Keratinocyte (primary cell): ENCODE results near the gene CACNA1F. TPM values are rescaled to one million over a fixed set of nuclear protein-coding genes. Genes with fewer than 3 reads are reported as not detected.

Experiments
- DNase-seq: peaks from one replicate; pipeline ENCODE4 v3.0.0-alpha.2; 2011; ENCODE audit warnings: low read depth, missing footprints, low spot score
- FAIRE-seq: peaks from 2 replicates; lab custom pipeline; 2011; peaks lifted over from hg19 to GRCh38; lab: Jason Lieb, UNC
- H2AFZ ChIP-seq: 2 replicates; pipeline ENCODE4 v1.6.0; 2012; ENCODE audit warnings: low read length, control low read depth, inconsistent platforms; ENCODE audit not compliant: control insufficient read depth
- H3K27ac ChIP-seq: 2 replicates; pipeline ENCODE4 v1.5.1; 2011; ENCODE audit warnings: low read length; ENCODE audit not compliant: control insufficient read depth, insufficient read depth
- H3K27me3 ChIP-seq: 3 replicates; pipeline ENCODE4 v1.6.0; 2011; ENCODE audit warnings: low read length; ENCODE audit not compliant: control insufficient read depth, insufficient read depth; ENCODE audit errors: extremely low read depth
- H3K36me3 ChIP-seq, 2 experiments: 2 replicates in 1 of 2; 3 replicates in 1 of 2; pipeline ENCODE4 v1.5.1; 2011; ENCODE audit warnings: low read length in 2 of 2, mild to moderate bottlenecking in 1 of 2; ENCODE audit not compliant: control insufficient read depth in 2 of 2, insufficient read depth in 2 of 2; ENCODE audit errors: extremely low read depth in 1 of 2
- H3K4me1 ChIP-seq: 3 replicates; pipeline ENCODE4 v1.5.1; 2011; ENCODE audit warnings: low read length; ENCODE audit not compliant: control insufficient read depth, insufficient read depth; ENCODE audit errors: extremely low read depth
- H3K4me2 ChIP-seq: 3 replicates; pipeline ENCODE4 v1.6.0; 2011; ENCODE audit warnings: low read depth, low read length; ENCODE audit not compliant: control insufficient read depth, insufficient read depth; ENCODE audit errors: extremely low read depth
- H3K4me3 ChIP-seq, 3 experiments: fragments of 200-600 bp in 1 of 3; sonication (generic) in 1 of 3; 2 replicates in 2 of 3; 3 replicates in 1 of 3; pipeline ENCODE4 v1.5.1; 2011 to 2016; ENCODE audit warnings: low read length in 3 of 3, mild to moderate bottlenecking in 3 of 3, control low read depth in 2 of 3, inconsistent platforms in 1 of 3, low read depth in 1 of 3, mixed read lengths in 1 of 3, mixed run types in 1 of 3, moderate library complexity in 1 of 3; ENCODE audit not compliant: control insufficient read depth in 2 of 3, insufficient read depth in 2 of 3; ENCODE audit errors: extremely low read depth in 1 of 3
- H3K79me2 ChIP-seq: 2 replicates; pipeline ENCODE4 v1.6.0; 2012; ENCODE audit warnings: low read length; ENCODE audit not compliant: control insufficient read depth, insufficient read depth
- H3K9ac ChIP-seq: 3 replicates; pipeline ENCODE4 v1.6.0; 2011; ENCODE audit warnings: low read length; ENCODE audit not compliant: control insufficient read depth, insufficient read depth; ENCODE audit errors: extremely low read depth
- H3K9me1 ChIP-seq: 3 replicates; pipeline ENCODE4 v1.6.0; 2011; ENCODE audit warnings: low read length; ENCODE audit not compliant: control insufficient read depth, insufficient read depth; ENCODE audit errors: extremely low read depth
- H3K9me3 ChIP-seq: 2 replicates; pipeline ENCODE4 v1.5.1; 2012; ENCODE audit warnings: low read depth, low read length; ENCODE audit not compliant: control insufficient read depth
- H4K20me1 ChIP-seq: 3 replicates; pipeline ENCODE4 v1.6.0; 2011; ENCODE audit warnings: low read length; ENCODE audit not compliant: control insufficient read depth, insufficient read depth; ENCODE audit errors: extremely low read depth
- EZH2 ChIP-seq: IDR thresholded peaks from one replicate; pipeline ENCODE4 v1.6.1; 2012; ENCODE audit warnings: inconsistent platforms, mild to moderate bottlenecking, low read length, moderate library complexity
- dilution Hi-C: fragments of 300-500 bp; cut with MboI; formaldehyde crosslinking; loops from one replicate; pipeline ENCODE4 v1.7.0; 2020; ENCODE audit warnings: low sequenced_read_pairs; ENCODE audit not compliant: extremely low pct_ligation_motif_present
- polyA plus RNA-seq, 5 experiments: library from polyadenylated mRNA; depleted of rRNA in 3 of 5; stranded (reverse) in 3 of 5; stranded (forward) in 1 of 5; unstranded in 1 of 5; fragments of >200 nt; gene quantifications; 1 replicate in 1 of 5; 2 replicates in 3 of 5; 3 replicates in 1 of 5; pipeline versions ENCODE4 v1.2.1 to v1.2.3, GENCODE V29; 2011 to 2012; ENCODE audit warnings: missing spikeins in 2 of 5, low read depth in 1 of 5, low replicate concordance in 1 of 5
- TF ChIP-seq, protein P1 (sequence below), 3 experiments: IDR thresholded peaks in 1 of 3; conservative IDR thresholded peaks in 1 of 3; optimal IDR thresholded peaks in 1 of 3; 2 replicates in 2 of 3; 3 replicates in 1 of 3; pipeline versions ENCODE3 to v1.5.1; 2011; ENCODE audit warnings: low read length in 3 of 3, mild to moderate bottlenecking in 3 of 3, moderate library complexity in 2 of 3, control low read depth in 1 of 3, inconsistent platforms in 1 of 3; ENCODE audit not compliant: insufficient read depth in 2 of 3; ENCODE audit errors: extremely low read depth in 1 of 3

The CACNA1F gene
- polyA plus RNA-seq, 1 donor (not counting 4 experiments of a cell fraction or from before 2014, with no cell fraction given): not detected

DNA sequence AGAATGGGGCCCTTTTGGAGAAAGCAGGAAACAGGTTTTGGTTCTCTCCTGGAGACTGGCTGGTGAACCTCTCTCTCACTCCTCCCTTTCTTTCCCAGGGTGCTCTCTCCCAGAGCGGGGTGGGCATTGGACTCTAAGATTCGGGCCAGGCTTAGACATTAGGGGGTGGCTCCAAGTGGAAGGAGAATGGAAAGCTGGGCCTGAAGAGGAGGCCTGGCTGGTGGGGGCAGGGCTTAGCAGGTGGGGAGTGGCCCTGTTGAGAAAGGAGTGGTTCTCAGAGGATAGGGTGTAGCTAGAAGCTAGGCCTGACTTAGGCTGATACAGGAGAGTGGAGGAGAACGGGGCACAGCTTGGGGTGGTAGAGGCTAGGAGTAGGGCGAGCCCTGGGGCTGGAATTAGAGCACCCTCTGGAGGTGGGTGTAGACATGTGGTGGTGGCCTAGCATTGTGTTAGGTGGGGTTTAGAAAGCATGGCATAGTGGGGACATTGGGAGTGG is 55.8 kb downstream of the CACNA1F start:
- Histone ChIP-seq H3K9ac (peak overlapping the region; percentile 37), H3K4me2 (peak overlapping the region; percentile 51), H3K79me2 (peaks cover 15% of the 10 kb centered on the region), H3K27ac (peak overlapping the region; percentile 69), H3K4me3 (peak overlapping the region in 1 of 3 experiments; percentile 19), H2AFZ (no peak overlapping the region), H3K27me3 (no peaks in the 10 kb centered on the region), H3K9me3 (no peaks in the 10 kb centered on the region), H3K36me3 (no peaks in the 10 kb centered on the region), H3K4me1 (peaks cover 36% of the 10 kb centered on the region), H4K20me1 (peaks cover 6% of the 10 kb centered on the region), H3K9me1 (no peaks in the 10 kb centered on the region)
- DNase-seq (no peak), FAIRE-seq (no peak)
- dilution Hi-C loops: no loop called here
- TF ChIP-seq, protein P1, sequence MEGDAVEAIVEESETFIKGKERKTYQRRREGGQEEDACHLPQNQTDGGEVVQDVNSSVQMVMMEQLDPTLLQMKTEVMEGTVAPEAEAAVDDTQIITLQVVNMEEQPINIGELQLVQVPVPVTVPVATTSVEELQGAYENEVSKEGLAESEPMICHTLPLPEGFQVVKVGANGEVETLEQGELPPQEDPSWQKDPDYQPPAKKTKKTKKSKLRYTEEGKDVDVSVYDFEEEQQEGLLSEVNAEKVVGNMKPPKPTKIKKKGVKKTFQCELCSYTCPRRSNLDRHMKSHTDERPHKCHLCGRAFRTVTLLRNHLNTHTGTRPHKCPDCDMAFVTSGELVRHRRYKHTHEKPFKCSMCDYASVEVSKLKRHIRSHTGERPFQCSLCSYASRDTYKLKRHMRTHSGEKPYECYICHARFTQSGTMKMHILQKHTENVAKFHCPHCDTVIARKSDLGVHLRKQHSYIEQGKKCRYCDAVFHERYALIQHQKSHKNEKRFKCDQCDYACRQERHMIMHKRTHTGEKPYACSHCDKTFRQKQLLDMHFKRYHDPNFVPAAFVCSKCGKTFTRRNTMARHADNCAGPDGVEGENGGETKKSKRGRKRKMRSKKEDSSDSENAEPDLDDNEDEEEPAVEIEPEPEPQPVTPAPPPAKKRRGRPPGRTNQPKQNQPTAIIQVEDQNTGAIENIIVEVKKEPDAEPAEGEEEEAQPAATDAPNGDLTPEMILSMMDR (optimal IDR thresholded peaks at IDR 0.05 in 1 of 3, IDR thresholded peaks at IDR 0.05 in 1 of 3, conservative IDR thresholded peaks at IDR 0.05 in 1 of 3; ENCODE audit: extremely low read depth in 1 of 3, insufficient read depth in 2 of 3, low read length in 3 of 3): no peak
- no peak for TF ChIP-seq EZH2

DNA sequence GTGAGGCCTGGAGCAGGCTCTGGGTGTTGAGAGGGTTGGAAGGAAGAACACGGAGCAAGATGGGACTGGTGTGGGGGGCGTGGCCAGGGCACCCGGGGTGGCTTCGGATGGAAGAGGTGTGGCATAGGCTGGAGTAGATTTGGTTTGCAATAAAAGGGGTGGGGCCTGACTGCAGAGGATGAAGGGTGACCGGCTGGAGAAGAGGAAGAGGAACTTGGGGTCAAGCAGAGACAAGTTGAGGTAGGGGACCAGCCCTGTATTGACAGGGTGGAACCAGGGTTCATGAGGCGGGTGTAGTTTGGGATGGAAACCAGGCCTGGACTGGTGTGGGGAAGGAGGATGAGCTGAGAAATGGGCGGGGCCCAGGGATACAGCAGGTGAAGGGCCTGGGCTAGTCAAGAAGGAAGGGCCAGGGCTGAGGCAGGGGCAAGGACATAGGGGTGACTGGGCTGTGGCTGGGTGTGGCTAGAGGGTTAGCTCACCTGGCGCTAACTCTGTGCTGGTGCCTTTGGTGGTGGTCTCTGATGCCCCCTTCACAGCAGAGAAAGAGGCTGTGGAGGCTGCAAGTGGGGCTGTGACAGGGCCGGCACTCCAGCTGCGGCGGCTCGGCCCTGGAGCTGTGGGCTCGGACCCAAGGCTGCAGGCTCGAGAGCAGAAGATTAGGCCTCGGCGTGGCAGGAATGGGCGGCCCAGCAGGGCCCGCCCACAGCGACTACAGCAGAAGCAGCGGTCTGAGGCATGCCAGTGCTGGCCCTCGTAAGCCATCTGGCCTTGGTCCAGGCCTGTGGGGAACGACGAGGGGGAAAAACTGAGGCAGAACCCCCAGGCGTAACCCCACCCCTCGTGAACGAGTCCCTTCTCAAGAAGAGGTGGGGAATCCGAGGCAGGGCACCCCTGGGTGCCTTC is 56.5 kb downstream of the CACNA1F start:
- FAIRE-seq (no peak), DNase-seq (peak; percentile 61)
- H3K4me3 ChIP-seq: peak overlapping the region in 2 of 3 experiments; percentile 19 to 20
- peak overlapping the region; percentile 69 for H3K27ac ChIP-seq
- peaks cover 12% of the 10 kb centered on the region for H3K79me2 ChIP-seq
- no peak overlapping the region for H2AFZ ChIP-seq
- TF ChIP-seq, protein P1 (optimal IDR thresholded peaks at IDR 0.05 in 1 of 3, IDR thresholded peaks at IDR 0.05 in 1 of 3, conservative IDR thresholded peaks at IDR 0.05 in 1 of 3; ENCODE audit: extremely low read depth in 1 of 3, insufficient read depth in 2 of 3, low read length in 3 of 3): no peak
- TF ChIP-seq EZH2: no peak
- no peaks in the 10 kb centered on the region for H3K9me3 ChIP-seq
- H3K27me3 ChIP-seq: no peaks in the 10 kb centered on the region
- peak overlapping the region; percentile 51 for H3K4me2 ChIP-seq
- peaks cover 36% of the 10 kb centered on the region for H3K4me1 ChIP-seq
- no peaks in the 10 kb centered on the region for H3K36me3 ChIP-seq
- peak overlapping the region; percentile 37 for H3K9ac ChIP-seq
- dilution Hi-C loops: no loop called here
- no peaks in the 10 kb centered on the region for H3K9me1 ChIP-seq
- H4K20me1 ChIP-seq: peaks cover 6% of the 10 kb centered on the region
